Astrocyte (in vitro differentiated cells and primary cell): ENCODE results near the gene HSPG2. TPM values are rescaled to one million over a fixed set of nuclear protein-coding genes. Genes with fewer than 3 reads are reported as not detected.

Experiments used
- DNase-seq: peaks from one replicate; pipeline ENCODE4 v3.0.0-alpha.2; 2010; ENCODE audit warnings: low read depth
- FAIRE-seq: peaks from 2 replicates; lab custom pipeline; 2011; peaks lifted over from hg19 to GRCh38; lab: Jason Lieb, UNC
- H2AFZ ChIP-seq: 2 replicates; pipeline ENCODE4 v1.6.0; 2012; ENCODE audit warnings: low read depth, low read length, inconsistent platforms
- H3K27ac ChIP-seq: 2 replicates; pipeline ENCODE4 v1.5.1; 2011; ENCODE audit warnings: low read depth, low read length, inconsistent platforms
- H3K27me3 ChIP-seq: 2 replicates; pipeline ENCODE4 v1.6.0; 2011; ENCODE audit warnings: low read length, inconsistent platforms; ENCODE audit not compliant: insufficient read depth
- H3K36me3 ChIP-seq: 2 replicates; pipeline ENCODE4 v1.5.1; 2011; ENCODE audit warnings: low read length, inconsistent platforms; ENCODE audit not compliant: insufficient read depth
- H3K4me1 ChIP-seq: 2 replicates; pipeline ENCODE4 v1.5.1; 2011; ENCODE audit warnings: low read length, inconsistent platforms; ENCODE audit not compliant: insufficient read depth
- H3K4me2 ChIP-seq: 2 replicates; pipeline ENCODE4 v1.6.0; 2012; ENCODE audit warnings: low read length, inconsistent platforms
- H3K4me3 ChIP-seq: 2 replicates; pipeline ENCODE4 v1.5.1; 2011; ENCODE audit warnings: low read depth, mild to moderate bottlenecking, low read length, inconsistent platforms; ENCODE audit not compliant: insufficient read depth
- H3K79me2 ChIP-seq: 2 replicates; pipeline ENCODE4 v1.6.0; 2012; ENCODE audit warnings: mild to moderate bottlenecking, low read length, inconsistent platforms; ENCODE audit not compliant: insufficient read depth
- H3K9ac ChIP-seq: 2 replicates; pipeline ENCODE4 v1.6.0; 2012; ENCODE audit warnings: mild to moderate bottlenecking, low read length, inconsistent platforms
- H3K9me3 ChIP-seq: 2 replicates; pipeline ENCODE4 v1.5.1; 2012; ENCODE audit warnings: low read depth, mild to moderate bottlenecking, low read length, inconsistent platforms; ENCODE audit not compliant: insufficient read depth
- H4K20me1 ChIP-seq: 2 replicates; pipeline ENCODE4 v1.6.0; 2012; ENCODE audit warnings: low read length, inconsistent platforms; ENCODE audit not compliant: insufficient read depth
- H3K27ac Mint-ChIP-seq: one replicate; pipeline ENCODE4 v1.8.0; 2021; ENCODE audit warnings: mild to moderate bottlenecking, mixed read lengths; ENCODE audit not compliant: unreplicated experiment
- H3K27me3 Mint-ChIP-seq: one replicate; pipeline ENCODE4 v1.8.0; 2021; ENCODE audit warnings: low read depth, mixed read lengths; ENCODE audit not compliant: unreplicated experiment
- H3K36me3 Mint-ChIP-seq: one replicate; pipeline ENCODE4 v1.8.0; 2021; ENCODE audit warnings: low read depth, mixed read lengths; ENCODE audit not compliant: unreplicated experiment
- H3K4me1 Mint-ChIP-seq: one replicate; pipeline ENCODE4 v1.8.0; 2021; ENCODE audit warnings: low read depth, mixed read lengths; ENCODE audit not compliant: unreplicated experiment
- H3K4me3 Mint-ChIP-seq: one replicate; pipeline ENCODE4 v1.8.0; 2021; ENCODE audit warnings: mild to moderate bottlenecking, moderate library complexity, mixed read lengths; ENCODE audit not compliant: unreplicated experiment
- H3K9me3 Mint-ChIP-seq: one replicate; pipeline ENCODE4 v1.8.0; 2021; ENCODE audit warnings: mild to moderate bottlenecking, mixed read lengths; ENCODE audit not compliant: unreplicated experiment
- CTCF ChIP-seq: IDR thresholded peaks from 2 replicates; pipeline ENCODE4 v1.5.1; 2011; ENCODE audit warnings: low read depth, mild to moderate bottlenecking, inconsistent platforms, low read length, moderate library complexity; ENCODE audit not compliant: insufficient read depth
- EZH2 ChIP-seq: IDR thresholded peaks from 2 replicates; pipeline ENCODE4 v1.6.1; 2012; ENCODE audit warnings: mild to moderate bottlenecking, low read length, inconsistent platforms; ENCODE audit not compliant: insufficient read depth
- total RNA-seq: library from RNA; stranded (reverse); gene quantifications from 2 replicates; pipeline ENCODE4 v1.2.1, GENCODE V29; 2021

HSPG2 gene
- total RNA-seq, 1 donor from 2014 or later: 249 TPM

GRCh38 chr1:21952786-21953520 is 15.8 kb upstream of the HSPG2 start:
- Histone ChIP-seq H3K27me3 (no peaks in the 10 kb centered on the region), H4K20me1 (no peaks in the 10 kb centered on the region), H3K79me2 (no peaks in the 10 kb centered on the region), H3K4me3 (no peak overlapping the region), H3K9ac (no peak overlapping the region), H2AFZ (no peak overlapping the region), H3K9me3 (no peaks in the 10 kb centered on the region), H3K4me2 (no peak overlapping the region), H3K27ac (no peak overlapping the region), H3K36me3 (no peaks in the 10 kb centered on the region), H3K4me1 (peaks cover 14% of the 10 kb centered on the region)
- Mint-ChIP-seq H3K27ac (no peak overlapping the region), H3K36me3 (no peaks in the 10 kb centered on the region), H3K27me3 (peaks cover 13% of the 10 kb centered on the region), H3K9me3 (no peaks in the 10 kb centered on the region), H3K4me3 (no peak overlapping the region), H3K4me1 (peaks cover 10% of the 10 kb centered on the region)
- FAIRE-seq (no peak), DNase-seq (no peak)
- TF ChIP-seq EZH2: no peak
- no peak for TF ChIP-seq CTCF

GRCh38 chr1:21951226-21951870 is 14.2 kb upstream of the HSPG2 start:
- FAIRE-seq (no peak), DNase-seq (no peak)
- Histone ChIP-seq H4K20me1 (no peaks in the 10 kb centered on the region), H3K4me1 (peaks cover 6% of the 10 kb centered on the region), H3K9ac (no peak overlapping the region), H3K4me2 (no peak overlapping the region), H2AFZ (no peak overlapping the region), H3K4me3 (no peak overlapping the region), H3K27ac (no peak overlapping the region), H3K36me3 (no peaks in the 10 kb centered on the region), H3K27me3 (no peaks in the 10 kb centered on the region), H3K9me3 (no peaks in the 10 kb centered on the region), H3K79me2 (no peaks in the 10 kb centered on the region)
- peaks cover 4% of the 10 kb centered on the region for H3K4me1 Mint-ChIP-seq
- H3K9me3 Mint-ChIP-seq: no peaks in the 10 kb centered on the region
- H3K36me3 Mint-ChIP-seq: no peaks in the 10 kb centered on the region
- no peak overlapping the region for H3K27ac Mint-ChIP-seq
- no peak for TF ChIP-seq CTCF
- TF ChIP-seq EZH2: no peak
- peaks cover 13% of the 10 kb centered on the region for H3K27me3 Mint-ChIP-seq
- no peak overlapping the region for H3K4me3 Mint-ChIP-seq

GRCh38 chr1:21950734-21951133 is 13.6 kb upstream of the HSPG2 start:
- Histone ChIP-seq H3K27ac (no peak overlapping the region), H3K4me1 (peaks cover 2% of the 10 kb centered on the region), H3K79me2 (no peaks in the 10 kb centered on the region), H2AFZ (no peak overlapping the region), H3K9ac (no peak overlapping the region), H3K27me3 (no peaks in the 10 kb centered on the region), H3K4me2 (no peak overlapping the region), H3K4me3 (no peak overlapping the region), H3K36me3 (no peaks in the 10 kb centered on the region), H4K20me1 (no peaks in the 10 kb centered on the region), H3K9me3 (no peaks in the 10 kb centered on the region)
- H3K36me3 Mint-ChIP-seq: no peaks in the 10 kb centered on the region
- peaks cover 13% of the 10 kb centered on the region for H3K27me3 Mint-ChIP-seq
- H3K9me3 Mint-ChIP-seq: no peaks in the 10 kb centered on the region
- no peak overlapping the region for H3K27ac Mint-ChIP-seq
- DNase-seq (no peak), FAIRE-seq (no peak)
- TF ChIP-seq EZH2 (no peak), CTCF (no peak)
- no peak overlapping the region for H3K4me3 Mint-ChIP-seq
- no peaks in the 10 kb centered on the region for H3K4me1 Mint-ChIP-seq
